Measurements from ENCODE around the gene CDC25C.

The CDC25C gene

GRCh38 chr5:138350563-138350890 is 18.9 kb upstream of the CDC25C start:
- TF ChIP-seq POLR2AphosphoS5 (IDR thresholded peaks at IDR 0.05; ENCODE audit: low read depth, low read length) (no peak), TAF1 (IDR thresholded peaks at IDR 0.05; ENCODE audit: borderline replicate concordance, insufficient read depth, low read length) (no peak)
- TF ChIP-seq, protein P1, sequence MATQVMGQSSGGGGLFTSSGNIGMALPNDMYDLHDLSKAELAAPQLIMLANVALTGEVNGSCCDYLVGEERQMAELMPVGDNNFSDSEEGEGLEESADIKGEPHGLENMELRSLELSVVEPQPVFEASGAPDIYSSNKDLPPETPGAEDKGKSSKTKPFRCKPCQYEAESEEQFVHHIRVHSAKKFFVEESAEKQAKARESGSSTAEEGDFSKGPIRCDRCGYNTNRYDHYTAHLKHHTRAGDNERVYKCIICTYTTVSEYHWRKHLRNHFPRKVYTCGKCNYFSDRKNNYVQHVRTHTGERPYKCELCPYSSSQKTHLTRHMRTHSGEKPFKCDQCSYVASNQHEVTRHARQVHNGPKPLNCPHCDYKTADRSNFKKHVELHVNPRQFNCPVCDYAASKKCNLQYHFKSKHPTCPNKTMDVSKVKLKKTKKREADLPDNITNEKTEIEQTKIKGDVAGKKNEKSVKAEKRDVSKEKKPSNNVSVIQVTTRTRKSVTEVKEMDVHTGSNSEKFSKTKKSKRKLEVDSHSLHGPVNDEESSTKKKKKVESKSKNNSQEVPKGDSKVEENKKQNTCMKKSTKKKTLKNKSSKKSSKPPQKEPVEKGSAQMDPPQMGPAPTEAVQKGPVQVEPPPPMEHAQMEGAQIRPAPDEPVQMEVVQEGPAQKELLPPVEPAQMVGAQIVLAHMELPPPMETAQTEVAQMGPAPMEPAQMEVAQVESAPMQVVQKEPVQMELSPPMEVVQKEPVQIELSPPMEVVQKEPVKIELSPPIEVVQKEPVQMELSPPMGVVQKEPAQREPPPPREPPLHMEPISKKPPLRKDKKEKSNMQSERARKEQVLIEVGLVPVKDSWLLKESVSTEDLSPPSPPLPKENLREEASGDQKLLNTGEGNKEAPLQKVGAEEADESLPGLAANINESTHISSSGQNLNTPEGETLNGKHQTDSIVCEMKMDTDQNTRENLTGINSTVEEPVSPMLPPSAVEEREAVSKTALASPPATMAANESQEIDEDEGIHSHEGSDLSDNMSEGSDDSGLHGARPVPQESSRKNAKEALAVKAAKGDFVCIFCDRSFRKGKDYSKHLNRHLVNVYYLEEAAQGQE (IDR thresholded peaks at IDR 0.05; ENCODE audit: insufficient read depth in 1 of 2, low read depth in 2 of 2, low read length in 2 of 2) = no peak

- TF ChIP-seq, protein P1 (IDR thresholded peaks at IDR 0.05; ENCODE audit: insufficient read depth in 1 of 2, low read depth in 2 of 2, low read length in 2 of 2) = no peak
- TF ChIP-seq FOXP2 (optimal IDR thresholded peaks at IDR 0.05; ENCODE audit: borderline replicate concordance, extremely low read depth, extremely low read length, insufficient read depth) (no peak), SIN3A (IDR thresholded peaks at IDR 0.05; ENCODE audit: borderline replicate concordance, insufficient read depth, low read length) (no peak), TAF1 (IDR thresholded peaks at IDR 0.05; ENCODE audit: borderline replicate concordance, insufficient read depth, low read length) (no peak)
Observed at GRCh38 chr5:138349852-138350562, 18.4 kb upstream of the CDC25C start.

- TF ChIP-seq TAF1 (IDR thresholded peaks at IDR 0.05; ENCODE audit: borderline replicate concordance, insufficient read depth, low read length) (no peak), POLR2AphosphoS5 (IDR thresholded peaks at IDR 0.05; ENCODE audit: low read depth, low read length) (no peak), FOXP2 (optimal IDR thresholded peaks at IDR 0.05; ENCODE audit: borderline replicate concordance, extremely low read depth, extremely low read length, insufficient read depth) (no peak), SIN3A (IDR thresholded peaks at IDR 0.05; ENCODE audit: borderline replicate concordance, insufficient read depth, low read length) (no peak)
- TF ChIP-seq, protein P1 (IDR thresholded peaks at IDR 0.05; ENCODE audit: insufficient read depth in 1 of 2, low read depth in 2 of 2, low read length in 2 of 2) = no peak
Observed at GRCh38 chr5:138346889-138347288, 15.3 kb upstream of the CDC25C start.

DNA sequence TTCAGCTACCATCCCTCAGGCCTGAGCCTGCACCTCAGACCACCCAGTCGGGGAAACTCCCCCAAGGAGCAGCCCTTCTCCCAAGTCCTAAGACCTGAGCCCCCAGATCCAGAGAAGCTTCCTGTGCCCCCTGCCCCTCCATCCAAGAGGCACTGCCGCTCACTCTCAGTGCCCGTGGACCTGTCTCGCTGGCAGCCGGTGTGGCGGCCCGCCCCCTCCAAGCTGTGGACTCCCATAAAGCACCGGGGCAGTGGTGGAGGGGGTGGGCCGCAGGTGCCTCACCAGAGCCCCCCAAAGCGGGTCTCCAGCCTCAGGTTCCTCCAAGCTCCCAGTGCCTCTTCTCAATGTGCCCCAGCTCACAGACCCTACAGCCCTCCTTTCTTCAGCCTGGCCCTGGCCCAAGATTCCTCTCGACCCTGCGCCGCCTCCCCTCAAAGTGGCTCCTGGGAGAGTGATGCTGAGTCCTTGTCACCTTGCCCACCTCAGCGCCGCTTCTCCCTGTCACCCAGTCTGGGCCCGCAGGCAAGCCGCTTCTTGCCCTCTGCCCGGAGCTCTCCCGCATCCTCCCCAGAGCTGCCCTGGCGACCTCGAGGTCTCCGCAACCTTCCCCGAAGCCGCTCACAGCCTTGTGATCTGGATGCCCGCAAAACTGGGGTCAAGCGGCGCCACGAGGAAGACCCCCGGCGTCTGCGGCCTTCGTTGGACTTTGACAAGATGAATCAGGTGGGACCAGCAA is 13.5 kb upstream of the CDC25C start:
- TF ChIP-seq, protein P1 (IDR thresholded peaks at IDR 0.05; ENCODE audit: insufficient read depth in 1 of 2, low read depth in 2 of 2, low read length in 2 of 2) = no peak
- TF ChIP-seq SIN3A (IDR thresholded peaks at IDR 0.05; ENCODE audit: borderline replicate concordance, insufficient read depth, low read length) (no peak), FOXP2 (optimal IDR thresholded peaks at IDR 0.05; ENCODE audit: borderline replicate concordance, extremely low read depth, extremely low read length, insufficient read depth) (no peak), TAF1 (IDR thresholded peaks at IDR 0.05; ENCODE audit: borderline replicate concordance, insufficient read depth, low read length) (no peak), POLR2AphosphoS5 (IDR thresholded peaks at IDR 0.05; ENCODE audit: low read depth, low read length) (no peak)
